HepG2 (cell line): ENCODE measurements around the gene CHCHD5. TPM values are rescaled to one million over a fixed set of nuclear protein-coding genes. Genes with fewer than 3 reads are reported as not detected.

Experiments used
- ATAC-seq: fragments of 200-7000 bp; cut with Tn5 transposase; 3 replicates; pipeline ENCODE4 v1.9.1; 2020; ENCODE audit warnings: mild to moderate bottlenecking, moderate library complexity
- BruUV-seq: library from RNA; stranded (reverse); fragments of 400-500 nt; replicated peaks from 2 replicates; lab custom pipeline; 2021; lab: Mats Ljungman, UMichigan
- CTCF ChIA-PET: fragments of 300-600 bp; formaldehyde crosslinking; extraction: SDS; loops from one replicate; lab custom pipeline; 2021; ENCODE audit warnings: low total read pairs, inconsistent platforms, low intra/inter-chr PET ratio; lab: Yijun Ruan, JAX
- POLR2A ChIA-PET: fragments of 350-600 bp; sonication (Branson Sonifier 250); formaldehyde crosslinking; loops from one replicate; lab custom pipeline; 2020; ENCODE audit warnings: antibody characterized with exemption, inconsistent platforms; lab: Yijun Ruan, JAX
- DNase-seq: peaks from one replicate; pipeline ENCODE4 v3.0.0-alpha.2; 2015; ENCODE audit warnings: low spot score
- FAIRE-seq: peaks from 3 replicates; lab custom pipeline; 2011; peaks lifted over from hg19 to GRCh38; lab: Jason Lieb, UNC
- H2AFZ ChIP-seq: one replicate; pipeline ENCODE4 v1.6.1; 2011; ENCODE audit warnings: low read length, inconsistent platforms
- H3K27ac ChIP-seq: fragments of 300-600 bp; 3 replicates; pipeline ENCODE4 v1.8.0; 2011; ENCODE audit warnings: mixed run types, mild to moderate bottlenecking, mixed read lengths, low read length, inconsistent platforms; ENCODE audit not compliant: insufficient read depth; ENCODE audit errors: extremely low read length
- H3K27me3 ChIP-seq, 2 experiments: fragments of 200-600 bp in 1 of 2; 2 replicates in 1 of 2; 3 replicates in 1 of 2; pipeline versions ENCODE4 v1.6.0 to v1.8.0; 2011; ENCODE audit warnings: low read length in 2 of 2, mild to moderate bottlenecking in 2 of 2, moderate library complexity in 2 of 2, inconsistent platforms in 1 of 2; ENCODE audit not compliant: insufficient read depth in 2 of 2, control insufficient read depth in 1 of 2
- H3K36me3 ChIP-seq, 2 experiments: fragments of 200-600 bp in 1 of 2; replicated peaks in 1 of 2; 2 replicates in 1 of 2; 3 replicates in 1 of 2; pipeline versions ENCODE4 v1.5.1 to v1.8.0; 2011; ENCODE audit warnings: low read length in 2 of 2, inconsistent platforms in 1 of 2; ENCODE audit not compliant: insufficient read depth in 2 of 2, control insufficient read depth in 1 of 2
- H3K4me1 ChIP-seq: 2 replicates; pipeline ENCODE4 v1.5.1; 2012; ENCODE audit warnings: low read length, inconsistent platforms; ENCODE audit not compliant: insufficient read depth
- H3K4me2 ChIP-seq: 2 replicates; pipeline ENCODE4 v1.6.0; 2011; ENCODE audit warnings: low read depth, low read length, inconsistent platforms
- H3K4me3 ChIP-seq, 3 experiments: fragments of 200-600 bp in 1 of 3; sonication (generic), shearing (Covaris generic) in 1 of 3; replicated peaks in 1 of 3; 2 replicates each; pipeline ENCODE4 v1.5.1; 2011 to 2016; ENCODE audit warnings: low read length in 3 of 3, inconsistent platforms in 2 of 3, low read depth in 2 of 3, mild to moderate bottlenecking in 2 of 3, control low read depth in 1 of 3, mixed read lengths in 1 of 3; ENCODE audit not compliant: insufficient read depth in 1 of 3
- H3K79me2 ChIP-seq: one replicate; pipeline ENCODE4 v1.6.1; 2011; ENCODE audit warnings: low read length, inconsistent platforms; ENCODE audit not compliant: insufficient read depth
- H3K9ac ChIP-seq: 2 replicates; pipeline ENCODE4 v1.6.0; 2011; ENCODE audit warnings: mild to moderate bottlenecking, low read depth, low read length, inconsistent platforms; ENCODE audit not compliant: insufficient read depth
- H3K9me3 ChIP-seq: 2 replicates; pipeline ENCODE4 v1.5.1; 2012; ENCODE audit warnings: mild to moderate bottlenecking, low read length
- H4K20me1 ChIP-seq: 2 replicates; pipeline ENCODE4 v1.6.0; 2011; ENCODE audit warnings: inconsistent platforms, mild to moderate bottlenecking, low read length, moderate library complexity; ENCODE audit not compliant: insufficient read depth
- ATF7-NPFF ChIP-seq: sonication (generic); formaldehyde crosslinking; IDR thresholded peaks from 2 replicates; pipeline ENCODE4 v1.8.1; 2023; ENCODE audit warnings: mild to moderate bottlenecking, low read depth, missing genetic modification reagents, moderate library complexity
- ATM ChIP-seq: fragments of 450-650 bp; IDR thresholded peaks from 2 replicates; pipeline ENCODE4 v1.7.1; 2017; ENCODE audit warnings: mild to moderate bottlenecking, borderline replicate concordance
- CSRNP2 ChIP-seq: sonication (generic); formaldehyde crosslinking; conservative IDR thresholded peaks from 2 replicates; pipeline ENCODE4 v1.8.0; 2022; ENCODE audit warnings: low read depth, missing genetic modification reagents
- EEA1 ChIP-seq: sonication (generic); formaldehyde crosslinking; IDR thresholded peaks from 2 replicates; pipeline ENCODE4 v1.5.1; 2020; ENCODE audit warnings: mild to moderate bottlenecking, missing genetic modification reagents, borderline replicate concordance
- ESRRA ChIP-seq: sonication (generic); formaldehyde crosslinking; IDR thresholded peaks from 2 replicates; pipeline ENCODE4 v1.5.1; 2020; ENCODE audit warnings: mild to moderate bottlenecking, low read depth, missing genetic modification reagents
- MLX ChIP-seq: IDR thresholded peaks from 2 replicates; pipeline ENCODE4 v1.6.1; 2016
- MTA3 ChIP-seq: sonication (generic); formaldehyde crosslinking; IDR thresholded peaks from 2 replicates; pipeline ENCODE4 v1.4.0; 2020; ENCODE audit warnings: missing genetic modification reagents
- NBN ChIP-seq: fragments of 450-650 bp; conservative IDR thresholded peaks from 2 replicates; pipeline ENCODE4 v1.6.1; 2017
- PLRG1 ChIP-seq: fragments of 450-650 bp; conservative IDR thresholded peaks from 2 replicates; pipeline ENCODE4 v1.6.1; 2016
- REL ChIP-seq: sonication (generic); formaldehyde crosslinking; conservative IDR thresholded peaks from 2 replicates; pipeline ENCODE4 v1.8.0; 2022; ENCODE audit warnings: mild to moderate bottlenecking, missing genetic modification reagents, moderate library complexity
- RXRB ChIP-seq: IDR thresholded peaks from 2 replicates; pipeline ENCODE4 v1.6.1; 2016; ENCODE audit warnings: borderline replicate concordance, missing genetic modification reagents, missing compliant biosample characterization
- SMAD1 ChIP-seq: sonication (generic); formaldehyde crosslinking; IDR thresholded peaks from 2 replicates; pipeline ENCODE4 v1.4.0; 2020; ENCODE audit warnings: missing genetic modification reagents, low read depth, mild to moderate bottlenecking, borderline replicate concordance
- ZKSCAN5 ChIP-seq: sonication (generic); formaldehyde crosslinking; IDR thresholded peaks from 2 replicates; pipeline ENCODE4 v1.5.1; 2020; ENCODE audit warnings: mild to moderate bottlenecking, missing genetic modification reagents
- ZNF143 ChIP-seq: sonication (generic); formaldehyde crosslinking; IDR thresholded peaks from 2 replicates; pipeline ENCODE4 v1.4.0; 2020; ENCODE audit warnings: missing genetic modification reagents
- ZNF569 ChIP-seq: sonication (generic); formaldehyde crosslinking; IDR thresholded peaks from 2 replicates; pipeline ENCODE4 v1.5.0; 2020; ENCODE audit warnings: mild to moderate bottlenecking, missing genetic modification reagents, moderate library complexity, borderline replicate concordance
- ZNF570 ChIP-seq: sonication (generic); formaldehyde crosslinking; IDR thresholded peaks from 2 replicates; pipeline ENCODE4 v1.4.0; 2020; ENCODE audit warnings: mild to moderate bottlenecking, missing genetic modification reagents, borderline replicate concordance
- ZNF674 ChIP-seq: sonication (generic); formaldehyde crosslinking; IDR thresholded peaks from 2 replicates; pipeline ENCODE4 v1.5.0; 2020; ENCODE audit warnings: low read depth, mild to moderate bottlenecking, missing genetic modification reagents
- WGBS: methylation state at CpG from one replicate; pipeline ENCODE4 v1.1.6; 2017; ENCODE audit warnings: low lambda C conversion rate; 5-methylcytosine and 5-hydroxymethylcytosine counted together
- in situ Hi-C: cut with HindIII; loops from 2 replicates; pipeline ENCODE4 v1.10.0; 2017; ENCODE audit warnings: low pct_unique_long_range_greater_than_20kb; ENCODE audit not compliant: extremely low pct_ligation_motif_present
- intact Hi-C: fragments of 100-400 bp; cut with micrococcal nuclease; formaldehyde crosslinking; loops from one replicate; pipeline ENCODE4 v1.10.0; 2022; ENCODE audit not compliant: unreplicated experiment
- polyA plus RNA-seq, 8 experiments: library from polyadenylated mRNA; depleted of rRNA in 3 of 8; stranded (reverse) in 7 of 8; unstranded in 1 of 8; fragments of >200 nt; fragmentation: Illumina TruSeq in 4 of 8; extraction: Trizol in 4 of 8; gene quantifications; 2 replicates each; pipeline versions ENCODE4 v1.2.1 to v1.2.3, GENCODE V29; 2011 to 2016; ENCODE audit warnings: low read depth in 4 of 8, missing spikeins in 1 of 8, mixed read lengths in 1 of 8; ENCODE audit not compliant: insufficient read depth in 1 of 8
- total RNA-seq, 5 experiments: library from RNA; depleted of rRNA; stranded (reverse); fragments of >200 nt; fragmentation: Illumina TruSeq; extraction: Trizol; gene quantifications; 2 replicates each; pipeline ENCODE4 v1.2.3, GENCODE V29; 2016; ENCODE audit warnings: low read depth in 1 of 5
- TF ChIP-seq, protein P1 (sequence below): sonication (generic); formaldehyde crosslinking; IDR thresholded peaks from 2 replicates; pipeline ENCODE4 v1.4.0; 2020; ENCODE audit warnings: missing genetic modification reagents, mild to moderate bottlenecking, borderline replicate concordance

The CHCHD5 gene
- total and polyA plus RNA-seq, 2 of the 13 experiments (the other 11 are each of a cell fraction or from before 2014, with no cell fraction given), result 19.0 to 23.9 TPM

- Histone ChIP-seq H4K20me1 (no peaks in the 10 kb centered on the region), H3K4me1 (peaks cover 10% of the 10 kb centered on the region; the same call in 1 of the 2 replicates), H3K9ac (no peak overlapping the region), H3K9me3 (no peaks in the 10 kb centered on the region), H3K4me2 (no peak overlapping the region), H3K79me2 (no peaks in the 10 kb centered on the region), H3K27me3 (peaks cover 2 to 3% of the 10 kb centered on the region in 2 experiments; a peak in 2 of 5 replicates), H2AFZ (no peak overlapping the region), H3K36me3 (no peaks in the 10 kb centered on the region), H3K4me3 (no peak overlapping the region), H3K27ac (no peak overlapping the region)
- DNase-seq (no peak), ATAC-seq (no peak), FAIRE-seq (no peak)
- in situ Hi-C loops, result no loop called here
- intact Hi-C loops, result no loop called here
- POLR2A ChIA-PET, result interaction anchor here (0.9 kb wide), 1 partner anchor 23 kb away, joined by 3 read pairs; the partner anchor contains the start of gene SLC20A1
- WGBS, result 79% methylated on average over 22 of the region's 22 CpGs
- BruUV-seq, result no TSS peak
- no peak for TF ChIP-seq ZNF569 (CRISPR knock-in tag)
- no peak for TF ChIP-seq CSRNP2 (CRISPR knock-in tag)
- no peak for TF ChIP-seq RXRB (CRISPR knock-in tag)
- no peak for TF ChIP-seq ATF7-NPFF (CRISPR knock-in tag)
- no peak for TF ChIP-seq ZNF674
- no peak for TF ChIP-seq ZNF143 (CRISPR knock-in tag)
- TF ChIP-seq MTA3 (CRISPR knock-in tag), result no peak
- TF ChIP-seq ZNF570 (CRISPR knock-in tag), result no peak
- TF ChIP-seq ATM, result no peak
- no peak for TF ChIP-seq NBN
- no peak for TF ChIP-seq MLX (CRISPR knock-in tag)
- no peak for TF ChIP-seq ZKSCAN5 (CRISPR knock-in tag)
- TF ChIP-seq ESRRA (CRISPR knock-in tag), result no peak
- TF ChIP-seq REL (CRISPR knock-in tag), result no peak
- TF ChIP-seq, protein P1, sequence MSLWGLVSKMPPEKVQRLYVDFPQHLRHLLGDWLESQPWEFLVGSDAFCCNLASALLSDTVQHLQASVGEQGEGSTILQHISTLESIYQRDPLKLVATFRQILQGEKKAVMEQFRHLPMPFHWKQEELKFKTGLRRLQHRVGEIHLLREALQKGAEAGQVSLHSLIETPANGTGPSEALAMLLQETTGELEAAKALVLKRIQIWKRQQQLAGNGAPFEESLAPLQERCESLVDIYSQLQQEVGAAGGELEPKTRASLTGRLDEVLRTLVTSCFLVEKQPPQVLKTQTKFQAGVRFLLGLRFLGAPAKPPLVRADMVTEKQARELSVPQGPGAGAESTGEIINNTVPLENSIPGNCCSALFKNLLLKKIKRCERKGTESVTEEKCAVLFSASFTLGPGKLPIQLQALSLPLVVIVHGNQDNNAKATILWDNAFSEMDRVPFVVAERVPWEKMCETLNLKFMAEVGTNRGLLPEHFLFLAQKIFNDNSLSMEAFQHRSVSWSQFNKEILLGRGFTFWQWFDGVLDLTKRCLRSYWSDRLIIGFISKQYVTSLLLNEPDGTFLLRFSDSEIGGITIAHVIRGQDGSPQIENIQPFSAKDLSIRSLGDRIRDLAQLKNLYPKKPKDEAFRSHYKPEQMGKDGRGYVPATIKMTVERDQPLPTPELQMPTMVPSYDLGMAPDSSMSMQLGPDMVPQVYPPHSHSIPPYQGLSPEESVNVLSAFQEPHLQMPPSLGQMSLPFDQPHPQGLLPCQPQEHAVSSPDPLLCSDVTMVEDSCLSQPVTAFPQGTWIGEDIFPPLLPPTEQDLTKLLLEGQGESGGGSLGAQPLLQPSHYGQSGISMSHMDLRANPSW (CRISPR knock-in tag), result no peak
- no peak for TF ChIP-seq EEA1 (CRISPR knock-in tag)
- TF ChIP-seq PLRG1, result no peak
- TF ChIP-seq SMAD1 (CRISPR knock-in tag), result no peak
- CTCF ChIA-PET, result no interaction called here
Measured at GRCh38 chr2:112621790-112622527, 37.5 kb downstream of the CHCHD5 start.
